HFFc6 (cell line): ENCODE measurements around the gene RAB5A. TPM values are rescaled to one million over a fixed set of nuclear protein-coding genes. Genes with fewer than 3 reads are reported as not detected.

Experiments used
- DNase-seq: peaks from one replicate; pipeline ENCODE4 v3.0.0-alpha.2; 2018
- H3K27ac Mint-ChIP-seq: 2 replicates; pipeline ENCODE4 v1.8.0; 2020; ENCODE audit warnings: mild to moderate bottlenecking, mixed read lengths
- H3K27me3 Mint-ChIP-seq: 2 replicates; pipeline ENCODE4 v1.8.0; 2021; ENCODE audit warnings: mild to moderate bottlenecking, moderate library complexity, mixed read lengths; ENCODE audit not compliant: insufficient read depth
- H3K36me3 Mint-ChIP-seq: 2 replicates; pipeline ENCODE4 v1.8.0; 2021; ENCODE audit warnings: low read depth, mixed read lengths
- H3K4me1 Mint-ChIP-seq: 2 replicates; pipeline ENCODE4 v1.8.0; 2020; ENCODE audit warnings: low read depth, mixed read lengths
- H3K4me3 Mint-ChIP-seq: 2 replicates; pipeline ENCODE4 v1.8.0; 2020; ENCODE audit warnings: mild to moderate bottlenecking, moderate library complexity, mixed read lengths
- H3K9me3 Mint-ChIP-seq: 2 replicates; pipeline ENCODE4 v1.8.0; 2020; ENCODE audit warnings: mild to moderate bottlenecking, mixed read lengths
- CTCF ChIP-seq: fragments of 200-600 bp; sonication (generic); IDR thresholded peaks from 2 replicates; pipeline ENCODE4 v1.5.0; 2021; ENCODE audit warnings: antibody characterized with exemption, mild to moderate bottlenecking
- total RNA-seq, 6 experiments: library from RNA; stranded (reverse); fragmentation: NEBNext Ultra II Directional; extraction: Animal tissue kit (Norgen Biotek cat#: 25700); gene quantifications; 2 replicates in 1 of 6; 3 replicates in 5 of 6; pipeline ENCODE4 v1.2.3, GENCODE V29; 2021

Gene RAB5A
- total RNA-seq, 6 experiments from 2014 or later: 56.7 to 71.1 (median 66.0) TPM

GRCh38 chr3:19903649-19904048 is 43.2 kb upstream of the RAB5A start:
- Mint-ChIP-seq H3K27me3 (peaks cover 5% of the 10 kb centered on the region; the same call in 1 of the 2 replicates), H3K9me3 (no peaks in the 10 kb centered on the region), H3K27ac (no peak overlapping the region), H3K4me3 (no peak overlapping the region), H3K4me1 (peaks cover 5% of the 10 kb centered on the region), H3K36me3 (no peaks in the 10 kb centered on the region)
- TF ChIP-seq CTCF: no peak
- DNase-seq: no peak

GRCh38 chr3:19907523-19907922 is 39.4 kb upstream of the RAB5A start:
- Mint-ChIP-seq H3K9me3 (no peaks in the 10 kb centered on the region), H3K27ac (no peak overlapping the region), H3K27me3 (peaks cover 5% of the 10 kb centered on the region), H3K4me3 (no peak overlapping the region), H3K4me1 (no peaks in the 10 kb centered on the region), H3K36me3 (no peaks in the 10 kb centered on the region)
- DNase-seq: no peak
- TF ChIP-seq CTCF: no peak

GRCh38 chr3:19911452-19911851 is 35.4 kb upstream of the RAB5A start:
- no peak for TF ChIP-seq CTCF
- Mint-ChIP-seq H3K27ac (no peak overlapping the region), H3K4me3 (no peak overlapping the region), H3K36me3 (no peaks in the 10 kb centered on the region), H3K27me3 (peaks cover 5% of the 10 kb centered on the region), H3K4me1 (no peaks in the 10 kb centered on the region), H3K9me3 (no peaks in the 10 kb centered on the region)
- DNase-seq: no peak

- no peak for TF ChIP-seq CTCF
- H3K9me3 Mint-ChIP-seq: no peaks in the 10 kb centered on the region
Observed at GRCh38 chr3:19917167-19917566, 29.7 kb upstream of the RAB5A start.

GRCh38 chr3:19920401-19921080 is 26.4 kb upstream of the RAB5A start:
- no peak overlapping the region for H3K4me3 Mint-ChIP-seq
- peaks cover 6% of the 10 kb centered on the region for H3K27me3 Mint-ChIP-seq
- no peaks in the 10 kb centered on the region for H3K9me3 Mint-ChIP-seq
- H3K36me3 Mint-ChIP-seq: no peaks in the 10 kb centered on the region
- DNase-seq: no peak
- H3K27ac Mint-ChIP-seq: no peak overlapping the region
- TF ChIP-seq CTCF: no peak
- no peaks in the 10 kb centered on the region for H3K4me1 Mint-ChIP-seq

More at GRCh38 chr3:19917167-19917566, 29.7 kb upstream of the RAB5A start:
- Mint-ChIP-seq H3K4me1 (no peaks in the 10 kb centered on the region), H3K27me3 (peaks cover 6% of the 10 kb centered on the region; the same call in 1 of the 2 replicates), H3K4me3 (no peak overlapping the region), H3K36me3 (no peaks in the 10 kb centered on the region), H3K27ac (no peak overlapping the region)
- DNase-seq: no peak
